ENCODE results near the gene SERGEF.

SERGEF gene

DNA sequence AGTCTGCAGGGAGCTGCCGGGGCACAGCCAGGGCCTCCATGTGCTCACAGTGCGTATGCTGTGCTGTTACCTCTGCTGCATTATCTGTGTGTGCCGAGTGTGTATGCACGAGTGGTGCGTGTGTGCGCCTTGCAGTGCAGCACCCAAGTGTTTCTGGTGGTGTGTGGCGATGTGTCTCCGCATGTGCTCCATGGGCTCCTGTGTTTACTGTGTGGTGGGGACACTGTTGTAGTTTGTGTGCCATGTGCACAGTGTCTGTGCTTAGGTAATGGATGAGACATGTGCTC lies 246.8 kb downstream of the SERGEF start:
- no peak for DNase-seq

DNA sequence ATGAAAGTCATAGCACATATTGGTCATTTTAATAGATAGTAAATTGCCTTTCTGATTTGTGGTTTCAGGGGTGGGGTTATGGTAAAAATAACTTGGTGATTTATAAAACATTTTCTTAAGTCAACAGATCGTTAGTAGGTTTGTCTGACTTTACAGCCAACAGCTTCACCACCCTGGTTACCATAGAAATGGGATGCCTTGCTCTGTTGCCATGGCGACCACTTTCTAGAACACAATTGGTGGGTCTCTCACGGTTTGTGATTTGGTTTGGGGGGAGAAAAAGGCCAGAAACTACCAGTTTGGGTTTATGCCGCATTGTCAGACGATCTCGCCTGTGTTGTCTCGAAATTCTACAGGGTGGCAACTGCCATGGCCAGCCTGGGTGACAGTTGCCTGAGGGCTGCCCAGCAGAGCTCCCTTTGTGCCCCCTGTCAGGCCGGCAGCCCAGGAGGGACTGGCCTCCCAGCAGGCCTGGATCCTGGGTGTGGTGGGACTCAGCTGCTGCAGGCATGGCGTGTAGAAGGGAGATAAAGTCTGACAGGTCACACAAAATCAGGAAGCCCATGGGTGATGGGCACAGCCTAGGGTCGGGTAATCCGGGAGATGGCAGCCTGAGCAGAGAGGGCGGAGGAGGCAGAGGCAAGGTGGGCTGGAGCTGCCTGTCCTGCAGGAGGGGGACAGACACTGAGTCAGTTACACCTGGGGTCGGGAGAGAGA lies 247.3 kb downstream of the SERGEF start:
- DNase-seq: no peak

DNA sequence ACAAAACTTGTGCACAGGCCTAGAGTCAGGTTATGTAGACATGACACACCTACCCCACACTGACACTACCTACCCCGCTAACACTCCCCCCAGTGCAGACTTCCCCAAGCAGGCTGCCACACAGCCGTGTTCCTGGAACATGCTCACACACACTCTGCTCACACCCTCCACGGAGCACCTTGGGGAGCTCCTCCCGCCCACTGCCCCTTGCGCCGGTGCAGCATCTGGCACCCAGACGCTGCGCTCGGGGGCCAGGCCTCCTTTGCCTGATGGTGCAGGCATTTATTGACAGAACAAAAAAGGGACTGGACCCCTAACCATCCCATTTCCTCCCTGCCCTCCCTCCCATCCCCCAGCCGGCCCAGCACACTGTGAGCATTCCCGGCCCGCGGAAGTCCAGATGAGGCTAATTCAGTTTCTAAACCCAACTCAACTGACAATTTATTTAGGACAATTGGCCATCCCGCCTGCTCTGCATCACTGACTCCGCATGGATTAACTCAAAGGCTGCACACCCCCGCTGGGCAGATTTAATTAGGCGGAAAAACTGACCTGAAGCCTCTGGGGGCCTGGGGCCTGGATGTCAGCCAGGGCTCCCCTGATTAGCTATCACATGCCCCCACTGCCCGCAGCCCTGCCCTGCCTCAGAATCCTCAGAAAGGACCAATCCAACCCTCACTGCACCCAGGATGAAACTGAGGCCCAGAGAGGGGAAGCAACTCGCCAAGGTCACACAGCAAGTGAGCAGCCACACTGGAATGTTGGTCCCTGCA lies 248.2 kb downstream of the SERGEF start:
- DNase-seq: no peak

DNA sequence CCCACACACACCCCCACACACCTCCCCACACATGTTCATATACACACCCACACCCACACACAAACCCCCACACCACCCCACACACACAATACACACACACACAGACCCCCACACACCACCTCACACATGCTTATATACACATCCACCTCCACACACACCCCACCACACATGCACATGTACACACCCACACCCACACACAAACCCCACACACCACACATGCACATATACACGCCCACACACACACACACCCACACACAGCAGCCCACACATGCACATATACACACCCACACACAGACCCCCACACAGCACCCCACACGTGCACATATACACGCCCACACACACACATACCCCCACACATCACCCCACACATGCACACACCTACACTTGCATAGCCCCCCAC lies 249.1 kb downstream of the SERGEF start:
- no peak for DNase-seq

DNA sequence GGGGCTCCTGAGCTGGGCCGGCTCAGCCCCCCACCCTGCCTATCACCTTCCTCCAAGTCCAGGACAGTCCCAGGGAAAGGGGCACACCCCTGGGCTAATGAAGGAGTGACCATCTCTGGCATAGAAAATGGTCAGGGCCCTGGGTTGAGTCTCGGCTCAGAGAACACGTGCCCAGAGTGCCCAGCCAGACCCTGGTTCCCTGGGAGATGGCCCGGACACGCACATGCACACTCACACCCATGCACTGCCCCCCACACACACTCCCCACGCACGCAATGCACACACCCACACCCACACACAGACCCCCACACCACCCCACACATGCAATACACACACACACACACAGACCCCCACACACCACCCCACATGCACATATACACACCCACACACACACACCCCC lies 249.6 kb downstream of the SERGEF start:
- no peak for DNase-seq

DNA sequence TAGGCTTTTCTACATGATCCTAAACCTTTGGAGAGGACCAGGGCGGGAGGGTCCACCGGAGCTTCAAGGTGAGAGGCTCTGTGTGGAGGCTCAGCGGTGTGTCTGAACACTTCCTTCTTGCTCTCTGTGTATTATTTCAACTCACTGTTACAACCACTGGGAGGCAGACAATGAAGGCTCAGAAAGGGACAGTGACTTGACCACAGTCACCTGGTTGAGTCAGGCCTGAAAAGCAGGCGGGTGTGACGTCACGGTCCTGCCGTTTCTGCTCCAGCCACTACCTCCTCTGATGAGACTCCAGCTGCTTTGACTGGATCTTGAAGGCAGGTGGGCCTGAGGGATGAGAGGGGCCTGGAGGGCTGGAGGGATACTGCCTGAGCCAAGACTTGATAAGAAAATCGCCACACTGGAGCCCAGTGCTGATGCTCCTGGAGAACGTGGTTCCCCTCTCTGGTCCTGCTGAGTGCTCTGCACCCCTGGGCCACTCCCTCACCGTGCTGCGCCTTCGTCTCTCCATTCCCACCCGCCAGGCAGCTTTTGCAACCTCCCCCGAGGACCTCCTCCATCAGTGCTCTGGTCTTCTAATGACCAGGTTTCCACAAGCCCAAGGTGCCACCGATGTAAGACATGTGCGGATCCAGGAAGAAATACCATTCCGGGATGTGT lies 250.4 kb downstream of the SERGEF start:
- DNase-seq: no peak

DNA sequence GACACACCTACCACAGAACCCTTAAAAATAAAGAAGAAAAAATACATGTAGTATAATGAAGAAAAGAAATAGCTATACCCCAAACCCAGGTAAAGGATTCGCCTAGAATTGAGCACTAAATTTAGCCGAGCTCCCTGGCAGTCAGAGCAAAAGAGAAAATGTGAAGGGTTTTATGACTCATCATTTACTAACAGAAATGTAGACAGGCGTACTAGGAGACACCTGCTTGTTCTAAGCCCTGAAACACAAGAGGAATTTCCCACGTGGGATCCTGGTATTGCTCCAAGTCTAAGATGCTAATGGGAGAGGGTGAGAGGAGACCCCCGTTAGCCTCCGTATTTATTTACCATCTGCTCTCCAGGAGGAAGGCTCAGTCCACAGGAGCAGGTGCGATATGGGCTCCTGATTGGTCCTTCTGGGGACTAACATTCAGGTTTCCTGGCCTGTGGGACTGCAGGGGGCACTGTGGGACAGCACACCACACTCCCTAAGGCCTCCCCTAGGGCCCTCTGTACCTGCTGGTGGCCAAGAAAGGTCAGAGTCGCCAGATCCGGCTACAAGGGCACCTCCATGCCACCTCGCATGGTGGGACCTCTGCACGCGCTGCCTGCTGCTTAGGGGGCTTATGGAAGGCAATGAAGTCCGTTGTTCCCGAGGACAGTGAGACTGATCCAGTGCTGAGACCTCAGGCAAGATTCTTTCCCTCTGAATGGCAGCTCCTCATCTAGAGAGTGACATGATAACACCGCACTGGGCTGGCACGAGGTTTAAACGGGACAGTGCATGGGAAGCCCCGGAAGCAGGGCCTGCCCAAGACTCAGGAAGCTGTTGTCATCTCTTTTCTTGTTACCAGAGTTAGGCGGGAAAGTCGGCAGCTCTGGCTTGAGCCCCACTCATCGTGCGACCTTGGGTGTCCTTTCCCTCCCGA lies 252.5 kb downstream of the SERGEF start:
- DNase-seq: no peak

DNA sequence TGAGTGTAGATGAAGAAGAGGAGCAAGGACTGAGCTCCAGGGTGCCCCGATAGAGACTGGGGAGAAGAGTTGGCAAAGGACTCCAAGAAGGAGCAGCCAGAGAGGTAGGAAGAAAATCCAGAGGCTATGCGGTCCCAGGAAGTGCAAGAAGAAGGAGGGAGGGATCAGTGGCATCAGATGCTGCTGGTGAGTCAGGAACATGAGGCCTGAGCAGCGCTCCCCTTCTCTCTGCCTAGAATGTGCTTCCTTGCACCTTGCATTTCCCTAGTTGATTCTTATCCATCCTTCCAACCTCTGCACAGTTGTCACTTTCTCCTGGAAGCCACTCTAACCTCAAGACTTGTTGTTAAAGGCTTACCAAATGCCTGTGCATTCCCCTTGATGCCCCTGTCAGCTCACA lies 257.0 kb downstream of the SERGEF start:
- no peak for DNase-seq

DNA sequence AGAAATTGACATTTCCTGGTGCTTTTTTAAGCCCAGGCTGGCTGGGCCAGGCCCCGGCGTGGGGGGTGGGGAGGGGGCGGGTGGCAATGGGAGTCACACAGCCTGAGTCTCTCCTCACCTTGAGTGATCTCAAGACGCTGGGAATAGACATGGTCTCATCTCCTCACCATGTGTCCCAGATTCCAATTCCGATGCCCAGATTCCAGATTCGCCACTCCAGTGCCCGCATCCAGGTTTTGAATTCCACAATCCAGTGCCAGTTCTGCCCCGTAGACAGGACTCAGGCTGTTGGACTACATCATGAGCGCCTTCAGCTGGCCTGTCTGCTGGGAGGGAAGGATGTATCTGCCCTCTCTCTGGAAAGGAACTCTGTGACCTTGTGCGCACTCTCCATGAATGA lies 259.2 kb downstream of the SERGEF start:
- DNase-seq: no peak

DNA sequence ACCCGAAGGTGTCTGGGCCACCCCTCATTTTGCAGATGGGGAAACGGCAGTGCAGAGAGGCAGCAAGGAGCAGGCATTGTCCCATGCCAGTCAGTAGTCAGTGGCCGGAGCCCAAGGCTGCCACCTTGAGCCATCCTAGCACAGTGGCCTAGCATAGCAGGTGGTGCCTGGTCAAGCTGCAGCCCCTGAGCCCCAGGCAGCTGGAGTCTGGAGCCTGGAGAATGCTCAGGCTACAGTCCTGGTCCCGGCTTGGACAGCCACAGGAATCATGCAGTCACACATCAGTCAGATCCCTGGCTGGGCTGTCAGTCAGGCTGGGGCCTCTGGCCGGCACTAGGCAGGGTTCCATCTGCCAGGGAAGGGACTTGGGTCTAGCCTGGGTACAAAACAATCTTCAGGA lies 259.7 kb downstream of the SERGEF start:
- no peak for DNase-seq

DNA sequence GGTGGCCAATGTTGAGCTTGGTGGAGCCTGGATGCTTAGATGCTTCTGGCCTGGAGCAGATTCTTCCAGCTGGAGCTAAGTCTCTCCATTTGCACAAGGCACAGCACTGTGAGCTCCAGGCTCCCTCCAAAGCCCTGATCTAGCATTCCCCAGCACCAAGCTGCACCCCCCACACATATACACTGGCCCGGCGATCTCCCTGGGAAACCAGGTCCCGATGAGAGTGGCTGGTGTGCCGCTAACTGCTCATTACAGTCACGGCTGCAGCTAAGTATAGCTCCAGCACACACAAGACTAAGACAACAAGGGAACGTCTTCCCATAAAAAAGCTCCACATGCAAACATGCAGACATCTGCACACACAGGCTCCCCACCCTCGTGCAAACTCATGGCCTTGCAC lies 260.7 kb downstream of the SERGEF start:
- no peak for DNase-seq

DNA sequence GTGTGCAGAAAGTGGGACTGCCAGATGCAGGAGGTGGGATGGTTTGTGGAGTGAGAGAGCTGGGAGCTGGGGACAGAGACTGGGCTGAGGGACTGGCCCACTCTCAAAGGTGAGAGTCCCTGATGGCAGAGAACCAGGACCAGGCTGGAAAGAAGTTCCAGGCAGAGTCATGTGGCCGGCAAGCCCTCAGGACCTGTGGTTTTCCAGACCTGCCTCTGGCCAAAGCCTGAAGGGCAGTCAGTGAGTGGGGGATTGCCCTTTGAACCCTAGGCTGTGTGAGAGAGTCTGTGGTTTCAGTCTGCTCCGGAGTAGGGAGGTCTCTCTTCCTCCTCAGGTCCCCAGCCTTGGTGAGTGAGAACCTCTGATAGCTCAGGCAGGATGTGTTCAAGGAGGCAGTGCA lies 261.3 kb downstream of the SERGEF start:
- no peak for DNase-seq

DNA sequence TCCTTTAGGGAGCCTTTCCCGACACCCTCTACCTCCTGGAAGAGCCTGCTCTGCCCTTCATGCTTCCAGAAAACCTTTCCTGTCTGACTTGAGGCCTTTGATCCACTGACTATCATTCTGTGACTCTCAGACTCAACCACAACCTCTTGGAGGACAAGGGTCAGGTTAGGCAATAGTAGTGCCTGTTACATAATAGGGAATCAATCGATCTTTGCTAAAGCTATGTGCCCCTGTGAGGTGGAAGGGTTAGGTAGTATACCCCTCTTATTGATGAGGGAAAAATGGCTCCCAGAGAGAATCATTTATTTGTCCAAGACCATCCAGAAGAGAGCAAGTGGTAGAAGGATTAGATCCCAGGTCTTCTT lies 262.1 kb downstream of the SERGEF start:
- DNase-seq: no peak

DNA sequence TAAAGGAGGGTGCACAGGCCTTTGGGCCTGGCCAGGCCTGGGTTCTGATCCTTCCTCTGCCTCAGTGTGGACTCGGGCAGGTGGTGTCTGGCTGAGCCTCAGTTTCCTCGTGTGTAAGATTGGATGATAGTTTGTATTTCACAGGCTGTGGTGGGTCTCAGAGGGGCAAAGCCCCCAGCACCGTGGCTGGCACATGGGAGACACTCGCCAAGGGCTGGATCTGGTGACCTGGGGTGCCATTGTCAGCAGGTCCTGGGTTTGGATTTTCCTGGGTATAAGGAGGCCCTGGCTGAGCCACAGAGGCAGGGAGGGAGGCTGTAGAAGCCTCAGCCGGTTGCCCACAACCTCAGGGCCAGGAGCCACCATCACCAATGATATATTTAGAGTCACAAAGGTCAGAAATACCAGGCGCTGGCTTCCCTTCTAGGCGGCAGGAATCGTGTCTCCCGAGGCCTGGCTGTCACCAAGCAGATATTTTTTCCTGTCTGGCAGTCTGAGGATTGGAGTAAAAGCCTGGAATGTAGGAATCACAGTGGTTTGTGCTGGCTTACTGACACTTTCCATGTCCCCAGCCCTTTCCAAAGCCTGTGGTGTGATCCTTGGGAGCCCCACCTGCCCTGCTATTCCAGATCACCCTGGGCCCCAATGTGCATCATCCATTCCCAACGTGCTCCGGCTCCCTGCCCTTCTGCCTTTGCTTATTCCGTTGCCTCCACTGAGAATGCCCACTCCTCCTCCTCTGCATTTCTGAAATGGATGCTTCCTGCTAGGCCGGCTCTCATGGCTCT lies 262.6 kb downstream of the SERGEF start:
- no peak for DNase-seq

DNA sequence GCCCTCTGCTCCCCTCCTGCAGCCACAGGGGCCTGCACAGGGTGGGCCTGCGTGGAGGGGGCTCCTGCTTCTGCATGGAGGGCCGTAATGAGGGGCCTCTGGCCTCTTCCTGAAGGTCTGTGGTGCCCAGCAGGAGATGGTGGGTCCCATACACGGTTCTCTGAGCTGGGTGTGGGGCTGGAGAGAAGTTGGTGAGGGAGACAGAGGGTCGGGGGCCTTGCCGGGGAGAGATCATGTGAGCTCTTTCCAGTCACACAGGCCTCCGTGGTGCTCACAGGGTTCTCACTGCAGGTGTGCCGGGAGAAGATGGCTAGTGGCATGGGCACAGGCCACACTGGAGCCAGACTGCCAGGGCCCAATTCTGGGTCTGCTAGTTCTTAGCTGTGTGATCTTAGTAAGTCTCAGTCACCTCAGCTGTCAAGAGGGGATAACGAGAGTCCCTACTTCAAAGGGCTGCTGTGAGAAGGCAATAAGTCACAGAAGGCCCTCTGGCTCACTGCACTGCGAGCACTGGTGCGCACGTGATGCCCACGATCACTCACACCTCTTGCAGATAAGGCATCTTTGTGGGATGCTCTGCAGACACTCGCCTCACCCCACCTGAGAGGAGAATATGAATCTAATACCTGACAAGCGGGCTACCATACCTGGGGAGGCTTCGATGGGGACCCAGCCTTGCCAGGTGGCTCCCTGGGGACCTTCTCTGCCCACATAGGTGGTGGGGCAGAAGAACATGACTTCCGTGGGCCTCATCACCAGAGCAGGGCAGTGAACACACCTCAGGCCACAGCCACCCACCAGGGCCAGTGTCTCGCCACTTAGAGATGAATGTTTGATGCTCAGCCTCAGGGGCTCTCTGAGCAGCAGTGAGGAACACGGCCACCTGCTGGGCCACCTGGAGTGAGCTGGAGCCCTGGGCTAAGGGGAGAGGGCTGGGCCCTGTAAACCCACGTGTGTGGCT lies 263.8 kb downstream of the SERGEF start:
- DNase-seq: no peak

DNA sequence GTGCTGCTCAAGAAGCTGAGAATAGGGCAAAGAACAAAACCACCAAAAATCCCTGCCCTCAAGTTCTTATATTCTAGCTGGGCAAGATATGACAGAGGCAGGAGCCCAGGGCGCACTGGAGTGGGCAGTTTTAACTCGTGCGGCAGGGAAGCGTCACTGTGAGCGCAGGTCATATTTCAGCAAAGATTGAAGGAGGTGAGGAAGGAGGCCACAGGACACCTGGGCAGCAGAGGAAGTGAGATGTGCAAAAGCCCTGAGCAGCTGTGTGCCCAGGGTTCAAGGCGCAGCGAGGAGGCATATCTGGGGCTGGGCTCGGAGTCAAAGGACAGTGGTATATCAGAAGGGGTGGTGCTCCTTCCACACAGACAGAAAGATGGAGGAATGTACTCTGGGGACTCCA lies 264.8 kb downstream of the SERGEF start:
- no peak for DNase-seq

DNA sequence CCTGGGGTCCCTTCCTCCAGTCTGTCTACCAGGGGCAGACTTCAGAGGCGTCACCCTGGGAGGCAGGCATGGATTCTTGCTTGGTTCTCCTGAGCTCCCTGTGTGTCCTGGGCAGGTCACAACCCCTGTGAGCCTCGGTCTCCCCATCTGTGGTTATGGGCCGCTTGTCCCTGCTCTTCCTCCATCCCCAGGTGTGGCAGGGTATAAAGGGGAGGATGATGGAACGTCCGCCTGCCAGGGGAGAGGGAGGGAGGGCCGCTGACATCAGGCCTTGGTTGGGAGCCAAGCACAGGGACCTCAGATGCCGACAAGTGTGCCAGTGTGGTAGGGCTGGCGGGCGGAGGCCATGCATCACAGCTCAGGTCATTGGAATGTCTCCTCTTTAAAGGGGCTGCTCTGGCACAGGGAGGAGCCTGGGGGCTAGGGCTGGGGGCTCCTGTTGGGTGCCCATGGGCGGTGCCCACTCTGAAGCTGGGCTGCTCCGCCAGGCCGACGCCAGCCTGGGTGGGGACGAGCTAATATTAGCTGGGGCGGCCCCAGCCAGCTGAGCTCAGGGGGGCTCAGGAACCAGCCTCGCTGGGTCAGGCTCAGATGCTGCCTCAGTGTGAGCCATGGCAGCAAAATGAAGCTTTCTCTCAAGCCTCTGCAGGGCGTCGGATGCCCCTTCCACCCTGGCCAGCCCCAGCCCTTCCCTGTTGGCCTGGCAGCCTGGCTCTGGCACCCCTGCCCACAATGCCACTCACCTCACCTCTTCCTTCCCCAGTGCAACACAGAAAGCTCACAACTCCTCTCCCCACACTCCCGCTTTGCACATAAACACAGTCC lies 265.5 kb downstream of the SERGEF start:
- DNase-seq: no peak

DNA sequence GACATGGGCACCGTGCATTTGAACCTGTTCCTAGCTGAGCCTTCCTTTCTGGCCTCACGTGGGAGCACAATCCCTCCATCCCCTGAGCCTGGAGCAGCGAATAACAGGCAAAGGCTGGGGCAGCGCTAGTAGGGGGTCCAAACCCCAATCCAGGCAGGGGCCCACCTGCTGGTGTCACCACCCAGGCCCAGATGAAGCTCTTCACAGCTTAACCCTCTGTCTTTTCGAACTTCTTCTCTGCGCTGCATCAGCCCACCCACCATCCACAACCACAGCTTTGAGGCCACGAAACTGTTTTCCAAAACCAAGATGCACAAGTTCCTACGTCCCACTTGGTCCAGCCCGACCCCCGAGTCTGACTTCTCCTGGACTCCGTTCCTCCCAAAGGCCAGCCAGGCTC lies 266.8 kb downstream of the SERGEF start:
- DNase-seq: no peak

DNA sequence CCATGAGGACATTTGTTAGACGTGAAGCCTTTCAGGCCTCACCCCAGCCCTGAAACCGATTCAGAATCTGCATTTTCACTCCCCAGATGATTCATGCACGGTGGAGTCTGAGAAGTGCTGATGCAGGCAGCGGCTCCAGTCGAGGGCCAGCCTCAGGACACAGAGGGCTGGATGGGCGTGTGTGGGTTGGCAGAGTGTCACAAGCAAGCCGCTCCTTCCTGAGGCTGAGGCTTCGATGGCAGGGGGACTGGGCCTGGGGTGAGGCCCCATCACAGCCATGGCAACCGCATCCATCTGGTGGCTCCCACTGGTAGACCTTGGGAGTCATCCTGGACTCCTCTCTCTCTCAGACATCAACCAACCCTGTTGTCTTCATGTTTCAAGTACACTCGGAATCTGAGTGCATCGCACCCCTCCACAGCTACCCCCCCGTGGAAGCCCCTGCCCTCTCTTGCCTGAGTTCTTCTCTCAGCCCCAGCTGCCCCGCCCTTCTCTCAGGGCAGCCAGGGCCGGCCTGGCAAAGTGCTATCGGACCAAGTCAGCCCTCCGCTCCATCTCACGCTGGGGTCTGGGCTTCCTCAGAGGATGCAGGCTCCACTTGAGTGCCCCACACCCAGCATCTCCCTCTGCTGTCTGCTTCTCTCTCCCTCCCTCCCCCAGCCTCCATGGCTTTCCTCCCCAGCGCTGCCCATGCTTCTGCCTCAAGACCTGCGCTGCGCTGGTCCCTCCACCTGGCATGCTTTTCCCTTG lies 267.6 kb downstream of the SERGEF start:
- no peak for DNase-seq

Measured in activated CD4-positive, CD25-positive, alpha-beta regulatory T cell (primary cell).